T-helper 1 cell (primary cell): Measurements from ENCODE around the gene CDK15.
A peak's percentile ranks its signal among the peaks of the same experiment; 100 is the strongest.

Experiments used
- DNase-seq, 5 donors: peaks; one replicate each; pipeline ENCODE4 v3.0.0-alpha.2; 2012 to 2020

Gene CDK15

DNA sequence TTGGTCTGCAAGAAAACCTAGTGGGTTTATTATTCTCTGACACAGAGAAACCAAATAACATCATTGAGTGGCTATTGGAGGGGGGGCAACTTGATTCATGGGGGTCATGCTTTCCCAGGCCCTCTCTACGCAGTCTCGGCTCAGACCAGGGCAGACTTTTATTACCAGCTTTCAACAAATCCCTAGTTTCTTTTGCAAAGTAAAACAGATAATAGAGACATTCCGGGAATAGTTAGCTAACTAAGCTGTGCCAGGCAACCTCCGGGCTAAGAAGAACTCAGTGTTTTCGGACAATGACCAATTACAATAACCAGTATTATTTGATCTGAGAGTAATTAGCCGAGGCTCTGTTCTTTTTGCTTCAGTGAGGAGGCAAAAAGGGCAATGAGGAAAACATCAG is 66.3 kb downstream of the CDK15 start:
- no peak for DNase-seq

DNA sequence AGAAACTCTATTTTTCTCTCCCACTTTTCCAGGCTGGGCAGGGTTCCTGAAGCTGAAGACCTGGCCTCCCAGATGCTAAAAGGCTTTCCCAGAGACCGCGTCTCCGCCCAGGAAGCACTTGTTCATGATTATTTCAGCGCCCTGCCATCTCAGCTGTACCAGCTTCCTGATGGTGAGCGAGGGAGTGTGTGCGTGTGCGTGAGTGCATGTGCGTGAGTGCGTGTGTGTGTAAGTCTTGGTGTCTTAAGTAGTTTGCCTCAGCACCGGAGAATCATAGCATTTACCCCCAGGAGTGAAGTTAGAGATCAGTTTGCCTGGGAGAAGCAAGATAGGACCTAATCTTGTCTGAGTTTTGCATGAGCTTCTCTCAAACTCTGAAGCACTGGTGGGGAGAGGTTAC is 73.7 kb downstream of the CDK15 start:
- DNase-seq, result no peak

DNA sequence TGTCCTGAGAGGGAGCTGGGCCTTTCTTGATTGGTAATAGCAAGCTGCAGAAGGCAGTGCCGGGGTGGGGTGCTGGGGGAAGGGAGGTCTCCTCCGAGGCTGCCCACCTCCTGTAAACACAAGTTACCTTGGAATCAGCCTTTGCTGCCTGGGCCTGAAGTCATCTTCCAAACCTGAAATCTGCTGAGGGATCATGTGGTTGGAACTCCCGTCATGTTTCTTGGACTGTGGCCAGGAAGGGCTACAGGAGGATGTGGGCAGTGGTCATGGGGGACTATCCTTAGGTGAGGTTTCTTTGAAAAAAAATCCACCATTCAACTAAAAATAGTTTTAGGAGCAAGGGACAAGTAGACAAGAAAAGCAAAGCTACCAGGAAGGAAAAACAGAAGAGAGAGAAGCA is 74.2 kb downstream of the CDK15 start:
- no peak for DNase-seq

DNA sequence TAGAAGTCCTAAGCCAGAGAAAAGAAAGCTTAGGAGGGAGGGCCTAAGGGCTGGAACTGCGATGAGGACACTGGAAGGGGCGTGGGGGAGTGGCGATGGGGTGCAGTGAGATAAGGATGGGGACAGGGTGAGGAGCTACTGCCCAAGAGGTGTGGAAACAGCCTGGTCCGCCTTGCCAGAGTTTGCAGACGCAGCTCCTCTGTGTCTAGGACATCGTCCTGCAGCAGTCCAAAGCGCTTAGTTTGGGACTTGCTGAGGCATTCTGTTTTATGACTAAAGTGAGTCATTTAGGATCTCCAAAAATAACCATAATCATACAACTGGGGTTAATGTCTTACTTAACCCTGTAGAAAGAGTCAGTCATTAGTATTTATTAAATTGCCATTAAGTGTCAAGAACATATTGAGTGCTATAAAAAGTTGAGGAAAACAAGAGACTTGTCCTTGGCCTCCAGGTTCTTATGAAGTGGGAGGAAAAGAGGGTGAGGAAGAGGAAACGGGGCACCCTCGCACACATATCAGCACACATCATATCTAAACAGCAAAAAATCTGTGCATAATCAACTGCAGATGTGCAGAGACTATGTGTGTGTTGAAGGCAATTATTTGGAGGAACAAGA is 74.8 kb downstream of the CDK15 start:
- DNase-seq, result no peak

DNA sequence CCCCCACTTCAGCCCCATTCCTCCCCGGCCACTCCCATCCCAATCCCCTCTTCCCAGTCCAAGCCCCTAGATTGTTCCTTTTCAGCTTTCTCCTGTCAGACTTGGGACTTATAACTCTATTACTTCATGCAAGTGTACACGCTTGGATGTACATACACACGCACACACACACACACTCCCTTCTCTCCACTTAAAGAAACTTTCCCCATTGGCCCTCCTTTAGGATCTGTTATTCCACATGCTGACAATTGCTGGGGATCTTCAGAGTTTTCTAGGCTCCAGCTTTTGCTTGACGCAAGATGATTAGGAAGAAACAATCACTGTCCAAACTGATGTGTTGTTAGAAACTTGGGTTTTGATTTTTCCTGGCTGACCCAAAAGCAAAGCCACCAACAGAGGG is 75.4 kb downstream of the CDK15 start:
- no peak for DNase-seq

DNA sequence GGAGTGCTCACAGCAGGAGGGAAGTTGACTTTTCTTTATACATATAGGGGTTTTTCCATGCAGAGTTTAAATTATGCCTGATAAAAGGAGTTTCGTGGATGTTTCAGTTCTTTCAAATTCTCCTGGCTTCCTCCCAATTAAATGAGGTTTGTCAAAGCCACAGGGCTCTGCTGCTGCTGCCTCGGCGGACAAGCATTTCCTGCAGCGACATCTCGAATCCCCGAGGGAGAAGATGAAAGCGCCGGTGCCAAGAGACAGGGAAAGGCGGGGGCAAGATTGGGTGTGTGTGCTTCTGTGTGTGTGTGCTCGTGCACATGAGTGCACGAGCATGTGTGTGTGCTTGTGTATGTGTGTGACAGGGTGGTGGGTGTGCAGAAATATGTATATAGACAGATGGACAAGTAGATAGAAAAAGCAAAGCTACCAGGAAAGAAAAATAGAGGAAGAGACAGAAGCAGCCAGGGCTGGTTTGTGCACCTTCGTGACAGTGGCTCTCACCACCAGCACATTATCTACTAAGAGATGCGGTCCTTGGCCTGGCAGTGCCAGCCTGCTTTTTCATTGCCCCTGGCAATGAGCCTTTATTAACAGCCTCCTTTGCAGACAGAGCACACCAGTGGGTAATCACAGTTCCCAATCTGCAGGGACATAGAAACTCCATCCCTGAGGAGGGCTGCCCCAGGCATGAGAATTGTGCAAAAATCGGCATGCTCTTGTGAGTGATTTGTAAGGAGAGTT is 76.2 kb downstream of the CDK15 start:
- no peak for DNase-seq

DNA sequence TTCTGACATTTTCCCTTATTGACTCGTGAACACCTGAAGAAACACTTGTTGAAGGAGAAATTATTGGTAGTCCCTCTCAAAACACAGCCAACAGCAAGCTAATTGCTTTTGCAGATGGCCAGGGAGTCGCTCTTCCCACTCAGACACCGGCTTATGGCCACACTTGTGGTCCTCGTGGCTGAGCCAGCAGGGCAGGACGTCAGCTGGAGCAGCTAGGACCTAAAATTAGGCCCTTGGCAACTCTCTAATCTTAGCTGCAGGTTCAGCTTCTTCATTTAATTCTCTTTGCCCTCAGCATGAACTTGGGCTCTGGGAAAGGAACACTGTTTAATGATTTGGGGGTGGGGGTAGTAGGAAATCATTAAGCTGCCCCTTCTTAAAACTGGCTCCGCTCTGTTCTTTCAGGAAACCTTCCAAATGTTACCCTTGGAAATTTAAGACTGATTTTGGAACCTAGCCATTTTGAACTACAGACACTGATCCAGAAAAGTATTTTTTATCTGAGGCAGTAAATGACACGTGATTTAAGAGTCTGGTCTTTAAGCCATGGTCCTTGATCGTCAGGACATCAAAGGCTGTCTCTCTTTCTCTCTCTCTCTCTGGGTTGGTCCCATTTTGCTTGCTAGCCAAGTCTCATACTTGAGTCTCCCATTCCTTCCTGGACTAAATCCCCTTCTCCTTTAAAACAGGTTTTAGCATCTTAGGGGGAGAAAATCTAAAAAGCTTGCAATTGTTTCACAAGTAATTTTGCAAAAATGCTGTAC is 77.5 kb downstream of the CDK15 start:
- no peak for DNase-seq

DNA sequence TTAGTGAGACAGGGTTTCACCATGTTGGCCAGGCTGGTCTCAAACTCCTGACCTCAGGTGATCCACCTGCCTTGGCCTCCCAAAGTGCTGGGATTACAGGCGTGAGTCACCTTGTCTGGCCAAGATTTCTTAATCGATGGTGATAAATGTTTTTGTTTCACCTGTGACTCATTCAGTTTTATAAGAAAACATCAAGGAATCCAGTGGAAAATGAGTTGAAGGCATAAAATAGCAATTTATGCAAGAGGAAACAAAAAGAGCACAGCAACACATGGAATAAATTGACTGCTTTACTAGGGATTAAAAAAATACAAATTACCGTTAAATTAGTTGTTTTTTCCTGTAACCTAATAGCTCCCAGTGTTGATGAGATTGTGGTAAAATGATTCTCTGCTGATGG is 80.2 kb downstream of the CDK15 start:
- no peak for DNase-seq

DNA sequence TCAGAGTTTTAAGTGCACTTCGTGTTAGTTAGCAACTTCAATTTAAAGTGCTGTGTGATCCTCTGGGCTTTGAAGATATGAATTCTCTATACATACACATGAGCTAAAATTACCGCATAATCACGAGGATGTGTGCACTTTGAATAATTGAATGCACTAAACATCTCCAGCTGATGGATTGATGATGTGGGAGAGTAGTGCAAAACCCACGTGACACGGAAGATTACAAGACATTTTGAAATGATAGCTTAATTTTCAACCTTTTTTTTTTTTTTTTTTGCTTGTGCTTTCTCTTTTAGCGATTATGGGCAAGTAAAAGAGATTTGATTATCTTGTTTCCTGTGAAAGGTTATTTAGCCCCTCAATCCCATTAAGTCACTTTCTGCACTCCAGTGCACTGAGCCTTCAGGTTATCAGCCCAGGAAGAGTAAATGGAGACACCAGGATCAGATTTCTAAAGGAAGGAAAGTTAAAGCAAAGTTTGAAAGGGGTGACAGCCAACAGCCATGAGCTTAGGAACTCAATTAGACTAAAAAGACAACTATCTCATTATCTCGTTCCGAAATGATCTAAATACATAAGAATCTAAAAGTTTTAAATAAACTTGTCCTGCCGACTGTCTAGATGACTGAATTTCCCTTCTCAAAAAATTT is 81.6 kb downstream of the CDK15 start:
- no peak for DNase-seq

DNA sequence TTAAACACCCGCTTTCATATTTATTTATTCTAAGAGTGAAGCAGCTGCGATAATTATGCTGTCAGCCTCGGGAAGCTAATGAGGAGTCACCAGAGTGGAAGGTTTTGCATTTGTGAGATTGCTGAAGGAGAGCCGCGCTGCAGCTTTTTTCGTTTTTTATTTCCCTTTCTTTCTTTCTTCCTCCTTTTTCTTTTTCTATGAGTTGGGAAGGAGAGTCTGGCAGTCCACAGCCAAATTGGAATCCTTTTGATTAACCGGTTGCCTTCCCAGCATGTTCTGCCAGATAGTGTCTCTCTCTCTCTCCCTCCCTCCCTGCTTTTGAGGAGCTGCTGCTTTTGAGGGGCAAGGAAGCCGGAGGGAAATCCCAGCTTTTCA is 82.1 kb downstream of the CDK15 start:
- DNase-seq, result no peak

DNA sequence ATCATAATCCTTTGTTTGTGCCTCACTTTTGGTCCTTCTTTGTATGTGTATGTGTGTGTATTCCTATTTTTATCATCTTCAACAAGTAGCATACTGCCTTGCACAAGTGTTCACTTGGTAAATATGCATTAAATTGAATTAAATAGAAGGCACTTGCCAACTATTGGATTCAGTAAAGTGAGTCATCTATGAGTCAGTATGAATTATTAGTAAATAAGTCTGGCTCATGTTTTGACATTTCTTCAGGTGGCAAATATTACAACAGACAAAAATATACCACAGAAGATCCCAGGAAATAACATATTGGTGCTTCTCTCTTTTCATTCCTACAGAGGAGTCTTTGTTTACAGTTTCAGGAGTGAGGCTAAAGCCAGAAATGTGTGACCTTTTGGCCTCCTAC is 84.1 kb downstream of the CDK15 start:
- DNase-seq, result no peak

DNA sequence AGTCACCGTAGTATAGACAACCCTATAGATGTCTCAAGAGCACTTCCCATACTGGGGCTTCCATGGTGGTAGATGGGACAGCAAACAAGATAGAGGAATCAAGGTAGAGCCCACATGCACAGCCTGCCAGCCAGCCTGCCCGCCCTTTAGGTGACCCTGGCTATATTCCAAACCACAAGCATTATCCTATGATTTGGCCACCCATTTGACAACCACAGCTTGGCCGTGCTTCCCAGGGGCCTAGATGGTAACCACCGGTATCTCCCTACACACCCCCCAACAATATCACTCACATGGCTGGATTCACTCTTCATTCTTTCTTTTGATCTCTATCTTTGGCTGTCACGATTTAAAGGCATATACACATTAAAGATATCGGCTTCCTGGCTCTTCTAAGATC is 85.3 kb downstream of the CDK15 start:
- DNase-seq, result no peak

DNA sequence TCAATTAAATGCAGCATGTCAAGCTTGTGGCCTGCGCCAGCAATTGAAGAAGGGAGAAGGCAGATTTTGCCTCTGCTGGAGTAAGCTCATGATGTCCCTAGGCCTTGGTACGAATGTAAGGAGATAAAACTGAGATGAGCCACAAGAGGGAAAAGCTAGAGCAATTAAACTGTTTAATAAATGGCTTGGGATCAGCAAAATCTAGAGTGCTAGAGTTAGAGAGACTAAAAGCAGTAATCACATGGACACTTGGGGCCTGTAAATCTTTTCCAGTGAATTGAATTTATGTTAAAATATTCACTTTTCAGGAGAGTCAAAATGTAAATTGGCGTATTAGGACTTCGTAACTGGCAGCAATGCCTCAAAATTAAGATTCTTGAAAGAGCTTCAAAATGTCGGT is 86.2 kb downstream of the CDK15 start:
- no peak for DNase-seq

DNA sequence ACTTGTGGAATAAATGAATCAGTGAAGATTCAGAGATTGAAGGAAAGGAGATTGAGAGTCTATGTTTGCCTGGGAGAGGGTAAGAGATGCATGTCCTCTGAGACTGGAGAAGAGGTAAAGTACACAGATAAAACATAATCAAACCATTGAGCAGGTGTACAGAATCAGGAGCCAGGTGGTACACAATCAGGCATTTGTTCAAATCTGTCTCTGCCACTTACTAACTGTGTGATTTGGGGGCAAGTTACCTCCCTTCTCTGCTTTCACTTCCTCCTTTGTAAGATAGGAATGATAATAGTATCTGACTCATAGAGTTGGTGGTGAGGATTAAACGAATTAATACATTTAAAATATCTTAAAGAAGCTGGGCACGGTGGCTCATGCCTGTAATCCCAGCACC is 94.0 kb downstream of the CDK15 start:
- no peak for DNase-seq

DNA sequence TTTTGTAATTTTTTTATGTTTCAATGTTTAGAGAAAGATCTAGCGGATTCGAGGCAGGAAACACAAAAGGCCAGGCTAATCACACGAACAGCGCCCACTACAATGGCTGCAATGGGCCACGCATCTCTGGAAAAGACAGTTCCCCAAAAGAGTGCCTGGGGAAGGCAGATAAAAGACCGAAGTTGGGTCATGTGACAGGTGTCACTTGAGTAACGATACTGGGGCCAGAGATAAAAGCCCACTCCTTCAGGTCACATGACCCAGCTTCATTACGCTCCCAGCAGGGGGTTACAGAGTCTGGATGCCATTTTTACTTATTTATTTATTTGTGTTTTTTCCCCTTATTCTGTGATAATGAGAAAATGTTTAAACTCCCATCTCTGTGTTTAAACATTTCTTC is 95.4 kb downstream of the CDK15 start:
- DNase-seq, result no peak

DNA sequence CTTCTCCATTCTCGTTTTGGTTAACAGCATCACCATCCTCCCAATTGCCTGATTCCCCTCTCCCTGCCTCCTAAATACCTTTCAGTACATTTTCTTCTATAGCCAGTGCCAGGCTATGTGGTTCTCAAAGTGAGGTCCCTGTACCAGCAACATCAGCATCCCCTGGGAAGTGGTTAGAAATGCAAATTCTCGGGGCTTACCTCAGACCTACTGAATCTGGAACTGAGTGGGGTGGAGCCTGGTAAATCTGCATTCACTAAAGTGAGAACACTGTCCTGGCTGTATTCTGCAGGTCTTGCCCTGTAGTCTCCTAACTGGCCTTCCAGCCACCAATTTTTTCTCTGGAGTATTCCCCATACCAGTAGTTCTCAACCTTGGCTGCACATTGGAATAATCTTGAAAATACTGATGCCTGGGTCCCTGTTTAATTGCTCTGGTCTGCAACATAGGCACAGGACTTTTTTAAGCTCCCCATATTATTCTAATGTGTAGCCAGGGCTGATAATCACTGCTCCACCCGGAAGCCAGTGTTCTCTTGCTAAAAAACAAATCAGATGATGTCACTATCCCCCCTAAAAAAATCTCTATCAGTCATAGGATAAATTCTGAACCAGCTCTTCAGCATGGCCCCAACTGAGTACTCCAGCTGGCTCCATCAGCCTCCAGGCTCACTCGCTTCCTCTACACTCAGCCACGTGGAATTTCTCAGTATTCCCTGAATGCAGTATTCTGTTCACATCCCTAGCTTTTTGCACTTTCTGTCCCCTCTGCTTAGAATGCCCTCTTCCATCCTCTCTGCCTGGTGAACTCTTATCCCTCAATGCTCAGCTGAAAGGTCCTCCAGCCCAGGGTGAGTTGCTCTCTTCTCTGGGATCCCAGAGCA is 98.4 kb downstream of the CDK15 start:
- DNase-seq, result no peak

DNA sequence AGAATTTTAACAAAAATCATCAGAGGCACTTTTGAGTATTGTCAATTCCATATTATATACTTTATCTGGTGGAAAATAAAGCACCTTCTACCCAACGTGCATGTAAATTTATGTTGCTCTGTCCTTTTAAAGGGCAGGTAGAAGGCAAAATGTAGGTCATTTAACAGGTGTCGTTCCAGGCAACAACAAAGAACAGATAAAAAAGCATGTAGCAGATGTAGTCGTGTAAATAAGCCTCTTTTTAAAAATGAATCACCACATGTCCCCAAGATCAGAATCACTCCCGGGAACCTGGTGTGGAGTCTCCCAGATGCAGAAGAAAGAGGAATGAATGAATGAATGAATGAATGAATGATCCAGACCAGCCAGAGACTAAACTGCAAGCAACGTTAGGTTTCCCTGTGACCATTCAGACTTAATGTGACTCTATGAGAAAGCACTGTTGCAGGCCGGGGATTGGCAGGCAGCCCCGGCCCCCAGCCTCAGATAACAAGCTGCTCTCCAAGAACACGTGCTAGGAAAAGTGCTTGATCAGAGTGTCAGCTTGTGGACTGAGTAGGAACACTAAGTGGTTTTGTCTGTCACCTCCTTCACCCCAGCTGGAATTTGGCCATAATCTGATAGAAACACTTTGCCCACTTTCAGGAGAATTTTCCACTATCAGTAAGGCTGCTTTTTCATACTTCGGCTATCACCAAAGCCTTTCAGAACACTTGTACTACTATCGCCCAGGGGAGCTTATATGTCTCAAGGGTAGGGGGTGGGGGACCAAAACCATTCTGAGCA is 100.6 kb downstream of the CDK15 start:
- DNase-seq, result no peak

DNA sequence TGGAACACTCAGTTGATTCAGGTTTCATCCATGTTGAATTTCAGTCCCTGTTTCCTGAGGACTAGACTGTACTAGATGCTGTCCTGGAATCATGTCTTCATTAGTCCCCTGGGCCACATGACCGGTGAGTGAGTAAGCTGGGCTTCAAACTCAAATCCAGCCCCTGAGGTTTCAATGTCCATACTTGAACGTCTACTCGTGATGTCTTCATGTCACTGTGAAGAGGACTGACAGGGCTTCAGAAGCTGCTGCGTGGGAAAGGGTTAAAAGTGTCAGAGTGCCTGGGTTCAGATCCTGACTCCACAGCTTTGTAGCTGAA is 101.2 kb downstream of the CDK15 start:
- no peak for DNase-seq

DNA sequence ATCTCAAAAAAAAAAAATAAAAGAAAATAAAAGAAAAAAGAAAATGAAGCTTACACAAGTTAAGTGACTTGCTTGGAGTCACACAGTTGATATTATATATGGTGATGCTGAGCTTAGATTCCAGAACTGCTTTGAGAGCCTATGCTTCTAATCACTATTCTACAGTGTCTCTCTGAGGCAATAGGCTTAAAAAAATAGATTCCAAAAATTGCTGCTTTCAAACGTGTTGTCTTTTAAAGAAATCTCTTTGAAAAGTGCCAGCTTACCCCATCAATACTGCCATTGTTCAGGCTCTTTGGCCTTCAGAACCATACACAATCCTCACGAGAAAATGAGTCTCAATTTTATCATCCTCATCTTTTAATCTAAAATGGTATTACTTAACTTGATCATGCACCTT is 102.6 kb downstream of the CDK15 start:
- no peak for DNase-seq

DNA sequence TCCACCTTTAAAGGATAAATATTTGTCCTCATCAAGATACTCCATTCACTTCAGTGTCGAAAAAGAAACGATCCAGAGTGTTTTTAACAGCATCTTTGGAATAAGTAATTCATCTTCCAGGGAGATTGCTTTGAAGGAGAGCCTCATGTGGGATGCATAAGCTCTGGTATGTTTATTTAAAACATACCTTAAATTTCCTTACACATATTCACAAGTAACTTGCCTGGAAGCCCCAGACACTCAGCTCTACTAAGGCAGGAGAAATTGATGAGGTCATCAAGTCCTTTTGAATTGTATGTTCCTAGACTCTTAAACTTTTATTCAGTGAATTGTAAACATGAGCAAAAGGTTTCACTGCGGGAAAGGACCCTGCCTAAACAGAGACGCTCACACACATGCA is 103.0 kb downstream of the CDK15 start:
- no peak for DNase-seq

DNA sequence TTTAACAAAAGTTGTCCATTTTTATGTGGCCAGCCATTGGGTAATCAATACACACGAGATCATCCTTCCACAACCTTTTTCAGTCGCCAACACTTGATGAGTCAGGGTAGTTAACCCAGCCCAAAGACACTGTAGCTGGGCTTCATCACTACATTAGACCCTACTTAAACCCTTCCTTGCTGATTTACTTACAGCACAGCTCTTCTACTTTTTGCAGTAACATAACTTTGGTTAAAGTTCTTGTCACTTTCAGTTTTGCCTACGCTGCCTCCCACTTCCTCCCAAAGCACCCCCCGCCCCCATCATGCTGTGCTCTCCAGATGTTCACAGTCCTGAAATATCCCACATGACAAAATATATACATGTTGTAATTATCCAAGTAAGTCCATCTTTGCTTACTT is 103.6 kb downstream of the CDK15 start:
- peak in 1 of 5 donors; percentile 3 for DNase-seq

DNA sequence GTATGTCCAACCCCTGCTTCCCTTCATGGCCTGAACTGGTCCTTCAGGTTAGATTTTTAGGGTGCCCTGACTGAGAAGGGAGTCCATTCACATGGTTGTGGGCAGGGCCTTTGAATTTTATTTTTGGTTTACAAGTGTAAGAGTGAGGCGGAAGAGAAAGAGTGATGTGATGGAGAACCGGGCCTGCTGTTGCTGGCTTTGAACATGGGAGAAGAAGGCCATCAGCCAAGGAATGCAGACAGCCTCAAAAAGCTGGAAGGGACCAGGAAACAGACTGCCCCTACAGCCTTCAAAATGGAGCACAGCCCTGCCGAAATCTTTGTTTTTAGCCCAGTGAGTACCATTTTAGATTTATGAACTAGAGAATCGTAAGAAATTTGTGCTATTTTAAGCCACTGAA is 105.0 kb downstream of the CDK15 start:
- no peak for DNase-seq
